Fibroblast of skin of abdomen (primary cell): ENCODE results near the gene MEIG1. TPM values are rescaled to one million over a fixed set of nuclear protein-coding genes. Genes with fewer than 3 reads are reported as not detected.
"Not testable (repeated sequence)": the region's sequence is repeated elsewhere in the genome, so short reads cannot be mapped to it uniquely, and the experiment has no call there.

Experiments
- DNase-seq: peaks from one replicate; pipeline ENCODE4 v3.0.0-alpha.2; 2013
- polyA plus RNA-seq, 2 experiments: library from polyadenylated mRNA; unstranded; fragments of 120-200 nt; gene quantifications; one replicate each; pipeline ENCODE4 v1.2.1, GENCODE V29; 2013; ENCODE audit not compliant: insufficient read length in 2 of 2

Gene MEIG1, protein sequence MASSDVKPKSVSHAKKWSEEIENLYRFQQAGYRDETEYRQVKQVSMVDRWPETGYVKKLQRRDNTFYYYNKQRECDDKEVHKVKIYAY
- not detected for polyA plus RNA-seq (2013, experiment 1 of 2; ENCODE audit: insufficient read length)
- polyA plus RNA-seq (2013, experiment 2 of 2; ENCODE audit: insufficient read length) = 0.24 TPM

- DNase-seq = peak; percentile 93
These were observed at the start of gene MEIG1 for GRCh38 chr10:14959221-14960057. TSS of gene MEIG1 (plus strand) at chr10:14959388. CDS start at chr10:14966469, 7,081 bp downstream.

- no peak for DNase-seq
These were observed 48.2 kb upstream of the MEIG1 start for GRCh38 chr10:14910953-14911352.

DNA sequence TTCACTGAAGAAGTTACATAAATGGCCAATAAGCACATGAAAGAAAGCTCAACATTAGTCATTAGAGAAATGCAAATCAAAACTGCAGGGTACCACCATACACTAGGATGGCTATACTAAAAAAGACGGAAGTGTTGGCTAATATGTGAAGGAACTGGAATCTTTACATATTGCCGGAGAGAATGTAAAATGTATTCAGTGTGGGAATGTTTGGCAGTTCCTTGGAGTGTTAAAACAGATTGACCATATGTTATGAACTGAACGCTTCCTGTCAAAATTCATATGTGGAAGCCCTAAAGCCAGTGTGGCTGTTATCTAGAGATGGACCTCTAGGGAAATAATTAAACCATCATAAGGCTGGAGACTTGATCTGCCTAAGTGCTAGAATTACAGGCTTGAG lies 47.4 kb upstream of the MEIG1 start:
- no peak for DNase-seq

GRCh38 chr10:14916600-14916999 lies 42.6 kb upstream of the MEIG1 start:
- no peak for DNase-seq

DNA sequence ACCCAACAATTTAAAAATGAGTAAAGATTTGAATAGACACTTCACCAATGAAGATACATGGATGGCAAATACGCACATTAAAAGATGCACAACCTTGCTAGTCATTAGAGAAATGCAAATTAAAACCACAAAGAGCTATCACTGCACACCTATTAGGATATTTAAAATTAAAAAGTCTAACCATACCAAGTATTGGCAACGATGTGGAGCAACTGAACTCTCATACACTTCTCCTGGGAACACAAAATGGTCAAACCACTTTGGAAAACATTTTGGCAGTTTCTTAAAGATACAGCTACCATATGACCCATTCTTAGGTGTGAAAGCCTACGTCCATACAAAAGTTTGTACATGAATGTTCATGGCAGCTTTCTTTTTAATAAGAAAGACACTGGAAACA lies 41.4 kb upstream of the MEIG1 start:
- no peak for DNase-seq

DNA sequence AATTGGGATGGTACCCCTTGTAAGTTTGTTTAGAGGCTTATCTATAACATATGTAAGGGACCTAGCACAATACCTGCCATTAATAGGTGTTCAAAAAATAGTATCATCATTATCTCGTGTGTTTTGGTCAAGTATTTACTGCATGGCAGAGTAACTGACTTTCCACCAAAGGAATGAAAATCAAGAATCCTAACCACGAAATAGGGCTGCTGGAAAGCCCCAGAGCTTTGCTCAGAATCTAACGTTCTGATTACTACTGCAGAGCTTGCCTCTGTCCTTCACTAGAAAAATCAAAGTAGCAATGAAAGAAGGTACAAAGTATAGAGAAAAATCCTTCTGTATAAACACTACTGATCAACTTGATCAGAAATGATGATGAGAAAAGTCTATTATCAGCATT lies 40.2 kb upstream of the MEIG1 start:
- no peak for DNase-seq

DNA sequence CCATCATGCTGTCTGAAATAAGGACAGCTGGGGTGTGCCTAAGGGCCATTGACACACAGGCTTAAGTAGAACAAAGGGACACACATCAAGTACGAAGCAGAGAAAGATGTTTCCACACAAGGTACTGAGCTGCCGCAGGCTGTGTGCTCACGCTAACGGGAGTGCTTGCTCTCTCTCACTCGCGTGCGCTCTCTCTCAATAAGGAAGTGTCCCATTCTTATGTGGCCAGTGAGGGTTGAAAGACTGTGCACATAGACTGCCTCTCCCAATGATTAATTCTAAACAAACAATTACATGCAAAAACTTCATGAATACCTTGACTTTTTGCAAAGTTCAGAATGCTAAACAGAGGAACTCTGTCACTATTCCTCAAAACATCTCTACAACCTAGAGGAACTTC lies 35.2 kb upstream of the MEIG1 start:
- no peak for DNase-seq

DNA sequence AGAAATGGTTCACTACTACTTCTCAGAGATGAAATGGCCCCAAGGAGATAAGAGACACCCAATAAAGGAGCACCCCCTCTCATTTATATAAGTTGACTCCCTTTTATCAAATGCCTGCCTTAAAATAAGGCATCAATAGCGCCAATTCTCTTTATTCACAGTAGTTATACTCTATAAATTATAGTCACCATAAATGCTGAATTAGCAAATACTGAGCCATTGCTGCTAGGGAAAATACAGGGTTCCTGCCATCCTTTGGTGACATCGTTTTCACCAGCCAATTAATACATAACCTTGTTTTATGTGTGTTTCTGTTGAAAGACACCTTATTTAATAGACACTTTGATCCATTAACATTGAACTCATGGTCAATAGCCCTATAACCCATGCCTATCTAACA lies 33.9 kb upstream of the MEIG1 start:
- DNase-seq = no peak

DNA sequence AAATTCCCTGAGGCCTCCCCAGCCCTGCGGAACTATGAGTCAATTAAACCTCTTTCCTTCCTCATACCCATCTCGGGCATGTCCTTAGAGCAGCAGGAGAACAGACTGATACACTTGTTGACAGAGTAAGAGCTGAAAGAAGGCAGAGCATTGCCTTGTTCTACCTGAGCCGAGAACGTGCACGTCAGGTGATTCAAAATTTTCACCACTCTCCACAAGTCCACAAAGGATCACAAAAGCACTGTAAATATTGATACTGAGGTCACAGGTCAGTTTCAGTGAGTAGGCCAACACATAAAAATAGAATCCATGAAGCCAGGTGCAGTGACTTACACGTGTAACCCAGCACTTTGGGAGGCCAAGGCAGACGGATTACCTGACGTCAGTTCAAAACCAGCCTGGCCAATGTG lies 33.1 kb upstream of the MEIG1 start:
- no peak for DNase-seq

- no peak for DNase-seq
These were observed 32.3 kb upstream of the MEIG1 start for GRCh38 chr10:14926722-14927416.

DNA sequence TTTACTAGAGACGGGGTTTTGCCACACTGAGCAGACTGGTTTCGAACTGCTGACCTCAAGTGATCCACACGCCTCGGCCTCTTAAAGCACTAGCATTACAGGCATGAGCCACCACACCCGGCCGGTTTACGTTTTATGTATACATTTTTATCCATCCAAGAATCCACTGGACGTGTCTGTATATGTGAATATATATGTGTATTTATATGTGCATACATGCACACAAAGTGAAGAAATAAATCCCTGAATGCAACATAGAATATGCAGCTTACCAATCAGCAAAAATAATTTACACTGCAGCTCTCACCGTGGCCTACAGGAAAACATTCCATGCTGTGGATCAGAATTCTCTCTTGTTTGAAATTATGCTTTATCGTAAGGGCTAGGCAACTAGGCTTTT lies 28.6 kb upstream of the MEIG1 start:
- DNase-seq = no peak

- DNase-seq = no peak
These were observed 22.6 kb upstream of the MEIG1 start for GRCh38 chr10:14936584-14936983.

DNA sequence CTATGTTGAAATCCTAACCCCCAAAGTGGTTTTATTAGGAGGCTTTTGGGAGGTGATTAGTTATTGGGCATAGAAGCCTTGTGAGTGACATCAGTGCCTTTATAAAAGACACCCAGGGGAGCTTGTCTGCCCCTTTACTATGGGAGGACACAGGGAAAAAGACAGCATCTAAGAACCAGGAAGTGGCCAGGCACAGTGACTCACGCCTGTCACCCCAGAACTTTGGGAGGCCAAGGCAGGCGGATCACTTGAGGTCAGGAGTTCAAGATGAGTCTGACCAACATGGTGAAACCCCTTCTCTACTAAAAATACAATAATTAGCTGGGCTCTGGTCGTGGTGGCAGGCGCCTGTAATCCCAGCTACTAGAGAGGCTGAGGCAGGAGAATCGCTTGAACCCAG lies 20.2 kb upstream of the MEIG1 start:
- not testable (repeated sequence) for DNase-seq

DNA sequence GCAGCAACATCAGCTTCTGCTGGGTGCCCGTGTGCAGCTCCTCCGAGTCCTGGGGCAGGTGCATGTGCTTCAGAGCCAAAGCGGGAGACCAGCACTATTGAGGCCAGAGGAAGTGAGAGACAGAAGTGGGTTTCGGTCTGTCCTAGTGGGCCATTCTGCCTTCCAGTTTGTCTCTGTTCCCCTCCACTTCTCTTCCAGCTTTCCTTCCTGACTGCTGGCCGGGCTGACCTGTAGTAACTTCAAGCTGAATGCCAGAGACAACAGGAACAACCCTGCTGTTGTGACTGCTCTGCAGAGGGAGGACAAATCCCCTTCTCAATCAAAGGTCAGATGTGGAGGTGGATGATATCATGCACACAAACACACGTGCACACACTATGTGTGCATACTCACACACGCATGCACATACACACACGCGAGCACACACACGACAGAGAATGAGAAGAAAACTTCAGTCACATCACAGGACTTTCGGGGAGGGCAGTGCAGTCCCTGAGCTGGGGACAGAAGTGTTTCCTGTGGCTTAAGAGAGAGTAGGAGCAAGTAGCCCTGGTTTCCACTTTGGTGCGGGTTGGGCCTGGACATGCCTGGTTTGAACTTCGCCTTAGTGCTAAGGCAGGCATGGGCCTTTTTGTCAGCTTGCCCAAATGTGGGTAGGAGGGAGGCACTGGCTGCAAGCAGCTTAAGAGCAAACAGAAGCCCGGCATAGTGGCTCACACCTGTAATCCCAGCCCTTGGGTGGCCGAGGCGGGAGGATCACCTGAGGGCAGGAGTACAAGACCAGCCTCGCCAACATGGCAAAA lies 16.8 kb upstream of the MEIG1 start:
- not testable (repeated sequence) for DNase-seq

DNA sequence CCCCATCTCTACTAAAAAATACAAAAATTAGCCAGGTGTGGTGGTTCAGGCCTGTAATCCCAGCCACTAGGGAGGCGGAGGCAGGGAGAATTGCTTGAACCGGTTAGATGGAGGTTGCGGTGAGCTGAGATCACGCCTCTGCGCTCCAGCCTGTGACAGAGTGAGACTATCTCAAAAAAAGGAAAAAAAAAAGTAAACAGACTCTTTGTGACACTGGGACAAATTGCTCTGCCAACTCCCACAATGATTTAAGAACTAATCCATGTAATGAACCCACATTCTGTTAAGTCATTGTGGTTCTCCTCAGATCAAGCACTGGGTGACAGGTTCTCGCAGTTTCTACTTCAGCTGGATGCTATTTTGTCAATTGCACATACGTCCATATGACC lies 16.2 kb upstream of the MEIG1 start:
- DNase-seq = not testable (repeated sequence)

DNA sequence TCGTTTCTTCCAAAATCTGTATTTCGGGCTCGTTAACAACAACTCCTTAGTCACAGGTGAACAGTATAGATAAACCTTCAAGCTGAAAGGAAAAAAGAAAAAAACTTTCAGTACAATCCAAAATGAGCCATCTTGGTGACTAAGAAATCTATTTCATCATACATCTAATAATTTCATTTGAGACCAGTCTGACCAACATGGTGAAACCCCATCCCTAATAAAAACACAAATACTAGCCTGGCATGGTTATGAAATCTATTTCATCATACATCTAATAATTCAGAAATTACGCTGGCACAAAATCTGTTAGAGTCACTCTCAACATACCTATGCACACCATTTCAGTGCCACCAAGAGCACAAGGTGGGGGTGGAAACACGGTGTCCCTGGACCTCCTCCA lies 14.1 kb upstream of the MEIG1 start:
- no peak for DNase-seq

DNA sequence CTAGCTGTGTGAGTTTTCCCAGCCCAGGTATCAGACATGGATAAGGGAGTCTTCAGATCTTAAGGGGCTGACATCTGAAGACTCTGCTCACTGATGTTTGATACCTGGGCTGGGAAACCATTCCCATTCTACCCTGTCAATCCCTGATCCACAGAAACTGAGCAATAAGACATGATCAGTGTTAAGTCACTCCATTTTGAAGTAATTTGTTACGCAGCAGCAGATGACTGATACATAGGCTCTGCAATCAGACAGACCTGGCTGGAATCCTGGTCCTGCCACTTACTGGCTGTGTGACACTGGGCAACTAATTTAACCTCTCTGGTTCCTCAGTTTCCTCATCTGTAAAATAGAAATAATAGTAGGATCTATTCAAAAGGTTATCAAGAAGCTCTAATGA lies 11.9 kb upstream of the MEIG1 start:
- DNase-seq = no peak

DNA sequence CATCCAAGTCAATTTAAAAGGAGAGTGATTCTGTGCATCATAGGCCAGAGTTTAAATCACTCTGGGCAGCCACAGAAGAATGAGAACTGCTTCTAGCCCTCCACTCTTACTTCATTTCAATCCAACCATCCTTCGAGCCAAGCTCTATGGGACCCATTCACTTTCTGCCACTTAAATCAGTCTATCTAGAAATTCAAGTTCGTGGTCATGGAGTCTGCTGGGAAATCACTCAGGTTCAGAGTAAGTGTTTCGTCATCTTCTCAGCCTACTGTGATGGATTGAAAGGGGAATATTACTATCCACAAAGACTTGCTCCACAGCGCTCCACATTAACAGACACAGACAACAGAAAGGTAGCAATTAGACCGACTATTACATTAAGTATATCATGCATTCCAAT lies 9.9 kb upstream of the MEIG1 start:
- no peak for DNase-seq

DNA sequence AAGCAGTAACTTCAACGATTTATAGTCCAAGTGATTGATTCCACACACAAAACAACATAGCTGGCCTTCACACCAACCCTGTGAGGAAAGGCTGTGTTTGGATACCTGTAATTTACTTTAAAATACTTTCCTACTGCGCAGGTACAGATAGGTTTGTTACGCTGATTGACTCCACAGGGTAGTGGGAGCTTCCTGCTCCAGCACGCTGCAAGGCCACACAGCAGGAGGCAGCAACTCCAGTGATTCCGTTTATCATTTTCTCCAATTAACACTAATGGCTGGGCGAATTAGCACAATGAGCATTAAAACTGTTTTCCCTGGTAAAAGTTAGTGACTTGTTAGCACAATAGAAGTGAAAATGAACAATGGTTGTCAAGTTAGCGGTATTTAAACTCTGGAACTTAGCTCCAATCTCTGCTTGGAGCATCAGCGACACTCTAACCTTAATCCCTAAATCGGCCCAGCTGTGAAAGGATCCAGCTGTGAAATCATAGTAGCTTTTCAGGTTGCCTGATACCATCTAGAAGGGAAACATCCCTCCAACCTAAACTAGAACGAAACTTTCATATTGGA lies 6.3 kb upstream of the MEIG1 start:
- no peak for DNase-seq

GRCh38 chr10:14953424-14954000 lies 5.7 kb upstream of the MEIG1 start:
- DNase-seq = peak; percentile 33

DNA sequence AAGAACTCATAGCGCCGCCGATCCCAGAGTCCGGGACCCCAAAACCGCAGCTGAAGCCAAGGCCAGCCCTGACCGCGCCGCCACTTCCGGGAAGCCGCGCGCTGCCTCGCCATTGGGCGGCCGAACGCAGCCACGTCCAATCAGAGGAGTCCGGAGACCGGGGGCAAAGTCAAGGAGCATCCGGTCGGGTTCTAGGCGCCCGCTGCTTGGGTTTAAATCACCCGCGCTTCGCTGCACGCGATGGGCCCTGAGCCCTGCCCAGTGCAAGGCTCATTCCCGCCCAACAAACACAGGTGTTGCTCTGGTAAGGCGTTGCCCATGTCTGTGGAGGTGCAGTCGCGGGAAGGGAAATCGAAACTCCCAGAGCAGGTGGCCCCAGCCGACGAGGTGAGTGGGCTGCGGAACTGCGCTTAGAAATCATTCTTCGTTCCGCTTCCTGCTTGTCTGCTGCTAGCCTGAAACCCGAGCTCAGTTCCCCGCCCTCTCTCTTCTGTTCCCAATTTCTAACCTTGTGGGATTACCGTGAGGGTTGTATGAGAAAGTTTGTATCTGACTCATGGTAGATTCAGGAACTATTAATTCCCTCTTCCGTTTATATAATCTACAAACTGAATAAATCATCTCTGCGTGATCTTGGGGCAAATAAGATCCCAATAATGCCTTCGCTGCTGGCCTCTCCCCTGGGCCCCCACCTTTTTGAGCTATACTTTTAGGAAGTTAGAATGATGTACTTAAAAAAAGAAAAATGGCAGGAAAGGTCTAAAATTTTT lies 5.0 kb upstream of the MEIG1 start, which contains the start of gene DCLRE1C:
DCLRE1C (minus strand) TSS at position 96 of the 770 bp plus-strand sequence; CDS start at position 10, 86 bp downstream.
- DNase-seq = peak; percentile 87
